ENCODE results near the gene MAN1A1.

Gene MAN1A1

GRCh38 chr6:119256978-119257462 is 92.5 kb downstream of the MAN1A1 start:
- TF ChIP-seq CTCF (conservative IDR thresholded peaks at IDR 0.05; ENCODE audit: low read length) (no peak), EZH2phosphoT487 (IDR thresholded peaks at IDR 0.05; ENCODE audit: borderline replicate concordance) (no peak)
- Histone ChIP-seq H3K9me2 (replicated peaks; ENCODE audit: low read depth, low read length) (no peaks in the 10 kb centered on the region), H3K4me2 (ENCODE audit: low read depth, low read length, poor library complexity, severe bottlenecking) (peak overlapping the region; percentile 50), H3K9me3 (ENCODE audit: insufficient read depth, low read depth, low read length) (no peaks in the 10 kb centered on the region), H3F3A (ENCODE audit: low read depth) (peaks cover 14% of the 10 kb centered on the region), H3K4me3 (ENCODE audit: low read length, poor library complexity, severe bottlenecking) (peak overlapping the region; percentile 29), H3K36me3 (ENCODE audit: insufficient read depth, low read length) (no peaks in the 10 kb centered on the region), H3K4me1 (ENCODE audit: insufficient read depth, low read length, poor library complexity, severe bottlenecking) (peaks cover 50% of the 10 kb centered on the region), H3K27me3 (ENCODE audit: insufficient read depth, low read length, poor library complexity, severe bottlenecking) (no peaks in the 10 kb centered on the region), H4K20me1 (ENCODE audit: insufficient read depth, low read length, poor library complexity, severe bottlenecking) (no peaks in the 10 kb centered on the region), H2AFZ (ENCODE audit: low read length) (no peak overlapping the region), H3K79me2 (ENCODE audit: insufficient read depth, low read length) (no peaks in the 10 kb centered on the region), H3K9ac (ENCODE audit: low read depth, low read length, poor library complexity, severe bottlenecking) (no peak overlapping the region)

GRCh38 chr6:119256392-119256791 is 93.2 kb downstream of the MAN1A1 start:
- H3K79me2 ChIP-seq (ENCODE audit: insufficient read depth, low read length): no peaks in the 10 kb centered on the region
- no peak overlapping the region for H3K9ac ChIP-seq (ENCODE audit: low read depth, low read length, poor library complexity, severe bottlenecking)
- TF ChIP-seq CTCF (conservative IDR thresholded peaks at IDR 0.05; ENCODE audit: low read length): no peak
- no peak for TF ChIP-seq EZH2phosphoT487 (IDR thresholded peaks at IDR 0.05; ENCODE audit: borderline replicate concordance)
- no peaks in the 10 kb centered on the region for H4K20me1 ChIP-seq (ENCODE audit: insufficient read depth, low read length, poor library complexity, severe bottlenecking)
- H3K27me3 ChIP-seq (ENCODE audit: insufficient read depth, low read length, poor library complexity, severe bottlenecking): no peaks in the 10 kb centered on the region
- no peaks in the 10 kb centered on the region for H3K9me3 ChIP-seq (ENCODE audit: insufficient read depth, low read depth, low read length)
- H3K36me3 ChIP-seq (ENCODE audit: insufficient read depth, low read length): no peaks in the 10 kb centered on the region
- H3K9me2 ChIP-seq (replicated peaks; ENCODE audit: low read depth, low read length): no peaks in the 10 kb centered on the region
- no peak overlapping the region for H2AFZ ChIP-seq (ENCODE audit: low read length)
- peaks cover 56% of the 10 kb centered on the region for H3K4me1 ChIP-seq (ENCODE audit: insufficient read depth, low read length, poor library complexity, severe bottlenecking)
- H3F3A ChIP-seq (ENCODE audit: low read depth): peaks cover 14% of the 10 kb centered on the region
- H3K4me2 ChIP-seq (ENCODE audit: low read depth, low read length, poor library complexity, severe bottlenecking): peak overlapping the region; percentile 50
- H3K4me3 ChIP-seq (ENCODE audit: low read length, poor library complexity, severe bottlenecking): no peak overlapping the region

- no peaks in the 10 kb centered on the region for H3K9me3 ChIP-seq (ENCODE audit: insufficient read depth, low read depth, low read length)
- TF ChIP-seq EZH2phosphoT487 (IDR thresholded peaks at IDR 0.05; ENCODE audit: borderline replicate concordance) (no peak), CTCF (conservative IDR thresholded peaks at IDR 0.05; ENCODE audit: low read length) (no peak)
- H4K20me1 ChIP-seq (ENCODE audit: insufficient read depth, low read length, poor library complexity, severe bottlenecking): no peaks in the 10 kb centered on the region
- no peak overlapping the region for H2AFZ ChIP-seq (ENCODE audit: low read length)
- no peaks in the 10 kb centered on the region for H3K27me3 ChIP-seq (ENCODE audit: insufficient read depth, low read length, poor library complexity, severe bottlenecking)
- no peaks in the 10 kb centered on the region for H3K79me2 ChIP-seq (ENCODE audit: insufficient read depth, low read length)
- H3K4me1 ChIP-seq (ENCODE audit: insufficient read depth, low read length, poor library complexity, severe bottlenecking): peaks cover 65% of the 10 kb centered on the region
- H3K36me3 ChIP-seq (ENCODE audit: insufficient read depth, low read length): no peaks in the 10 kb centered on the region
- no peaks in the 10 kb centered on the region for H3K9me2 ChIP-seq (replicated peaks; ENCODE audit: low read depth, low read length)
- no peak overlapping the region for H3K9ac ChIP-seq (ENCODE audit: low read depth, low read length, poor library complexity, severe bottlenecking)
- no peak overlapping the region for H3K4me3 ChIP-seq (ENCODE audit: low read length, poor library complexity, severe bottlenecking)
- peaks cover 14% of the 10 kb centered on the region for H3F3A ChIP-seq (ENCODE audit: low read depth)
- H3K4me2 ChIP-seq (ENCODE audit: low read depth, low read length, poor library complexity, severe bottlenecking): no peak overlapping the region
These were observed 94.1 kb downstream of the MAN1A1 start for GRCh38 chr6:119255492-119255891.

Measured in Loucy (cell line).